GM21717 (cell line): ENCODE measurements around the gene PPM1H.
"Not testable (repeated sequence)": the region's sequence is repeated elsewhere in the genome, so short reads cannot be mapped to it uniquely, and the experiment has no call there.

Experiments used
- ATAC-seq: cut with Tn5 transposase; IDR thresholded peaks from one replicate; pipeline ENCODE4 v1.9.1; 2021; ENCODE audit warnings: mild to moderate bottlenecking, moderate library complexity; ENCODE audit not compliant: unreplicated experiment

The PPM1H gene

GRCh38 chr12:62947364-62947763 lies 12.4 kb upstream of the PPM1H start:
- no peak for ATAC-seq

GRCh38 chr12:62943779-62944395 lies 8.9 kb upstream of the PPM1H start:
- ATAC-seq: no peak

- not testable (repeated sequence) for ATAC-seq
Measured at GRCh38 chr12:62942316-62942715, 7.4 kb upstream of the PPM1H start.

- ATAC-seq: peak; percentile 35
Measured at GRCh38 chr12:62934239-62934798, 631 bp downstream of the PPM1H start.

GRCh38 chr12:62933602-62934238 lies 1.2 kb downstream of the PPM1H start:
- ATAC-seq: no peak

- ATAC-seq: no peak
Measured at GRCh38 chr12:62933220-62933601, 1.7 kb downstream of the PPM1H start.

GRCh38 chr12:62931477-62931876 lies 3.5 kb downstream of the PPM1H start:
- no peak for ATAC-seq

- no peak for ATAC-seq
Measured at GRCh38 chr12:62930546-62931425, 4.2 kb downstream of the PPM1H start.

- no peak for ATAC-seq
Measured at GRCh38 chr12:62928632-62929031, 6.3 kb downstream of the PPM1H start.

GRCh38 chr12:62925680-62926079 lies 9.3 kb downstream of the PPM1H start:
- no peak for ATAC-seq

- no peak for ATAC-seq
Measured at GRCh38 chr12:62924084-62924483, 10.9 kb downstream of the PPM1H start.

- ATAC-seq: no peak
Measured at GRCh38 chr12:62922539-62922938, 12.4 kb downstream of the PPM1H start.

GRCh38 chr12:62919838-62920237 lies 15.1 kb downstream of the PPM1H start:
- ATAC-seq: no peak

GRCh38 chr12:62917926-62918325 lies 17.0 kb downstream of the PPM1H start:
- no peak for ATAC-seq

- no peak for ATAC-seq
Measured at GRCh38 chr12:62916632-62917425, 18.1 kb downstream of the PPM1H start.

GRCh38 chr12:62915204-62915529 lies 19.8 kb downstream of the PPM1H start:
- ATAC-seq: no peak

GRCh38 chr12:62914443-62915203 lies 20.3 kb downstream of the PPM1H start:
- no peak for ATAC-seq

GRCh38 chr12:62913380-62913779 lies 21.6 kb downstream of the PPM1H start:
- ATAC-seq: no peak

- ATAC-seq: no peak
Measured at GRCh38 chr12:62912644-62913043, 22.3 kb downstream of the PPM1H start.

GRCh38 chr12:62911286-62911685 lies 23.7 kb downstream of the PPM1H start:
- ATAC-seq: no peak
